BJ (cell line): Measurements from ENCODE around the gene PRKG1. TPM values are rescaled to one million over a fixed set of nuclear protein-coding genes. Genes with fewer than 3 reads are reported as not detected.

Experiments used
- CTCF ChIA-PET: fragments of 350-600 bp; formaldehyde crosslinking; extraction: SDS; loops from one replicate; lab custom pipeline; 2021; ENCODE audit warnings: antibody characterized with exemption, inconsistent platforms; lab: Yijun Ruan, JAX
- POLR2A ChIA-PET: fragments of 300-600 bp; sonication (Branson Sonifier 250); formaldehyde crosslinking; extraction: SDS; loops from one replicate; lab custom pipeline; 2021; ENCODE audit warnings: antibody characterized with exemption; lab: Charles Lee
- DNase-seq: peaks from one replicate; pipeline ENCODE4 v3.0.0-alpha.2; 2011; ENCODE audit warnings: low read depth
- H3K27me3 ChIP-seq: 2 replicates; pipeline ENCODE4 v1.6.0; 2011; ENCODE audit warnings: low read length; ENCODE audit not compliant: control insufficient read depth, insufficient read depth
- H3K36me3 ChIP-seq: 2 replicates; pipeline ENCODE4 v1.5.1; 2011; ENCODE audit warnings: low read length; ENCODE audit not compliant: control insufficient read depth, insufficient read depth
- H3K4me3 ChIP-seq: 2 replicates; pipeline ENCODE4 v1.5.1; 2011; ENCODE audit warnings: low read depth, mild to moderate bottlenecking, control low read depth, low read length
- CTCF ChIP-seq: IDR thresholded peaks from 2 replicates; pipeline ENCODE4 v1.5.1; 2011; ENCODE audit warnings: low read depth, mild to moderate bottlenecking, control low read depth, inconsistent platforms, low read length, moderate library complexity; ENCODE audit not compliant: insufficient read depth
- polyA plus RNA-seq: library from polyadenylated mRNA; depleted of rRNA; stranded (reverse); fragments of >200 nt; gene quantifications from 2 replicates; pipeline ENCODE4 v1.2.3, GENCODE V29; 2011

The PRKG1 gene
- polyA plus RNA-seq, 1 experiment: 9.7 TPM

- DNase-seq: no peak
- no peaks in the 10 kb centered on the region for H3K27me3 ChIP-seq
- TF ChIP-seq CTCF: no peak
- POLR2A ChIA-PET: no interaction called here
- no peaks in the 10 kb centered on the region for H3K36me3 ChIP-seq
- CTCF ChIA-PET: no interaction called here
- H3K4me3 ChIP-seq: no peak overlapping the region
These were observed 1036.3 kb downstream of the PRKG1 start for GRCh38 chr10:52110576-52110975.

GRCh38 chr10:52111101-52111891 lies 1037.0 kb downstream of the PRKG1 start:
- ChIA-PET CTCF (no interaction called here), POLR2A (no interaction called here)
- H3K4me3 ChIP-seq: no peak overlapping the region
- H3K36me3 ChIP-seq: no peaks in the 10 kb centered on the region
- TF ChIP-seq CTCF: no peak
- no peak for DNase-seq
- no peaks in the 10 kb centered on the region for H3K27me3 ChIP-seq

GRCh38 chr10:52115823-52116222 lies 1041.5 kb downstream of the PRKG1 start:
- CTCF ChIA-PET: no interaction called here
- no peak for TF ChIP-seq CTCF
- Histone ChIP-seq H3K36me3 (no peaks in the 10 kb centered on the region), H3K4me3 (no peak overlapping the region), H3K27me3 (no peaks in the 10 kb centered on the region)
- no peak for DNase-seq
- POLR2A ChIA-PET: no interaction called here

- POLR2A ChIA-PET: no interaction called here
- TF ChIP-seq CTCF: no peak
- Histone ChIP-seq H3K4me3 (no peak overlapping the region), H3K27me3 (no peaks in the 10 kb centered on the region), H3K36me3 (no peaks in the 10 kb centered on the region)
- no peak for DNase-seq
- CTCF ChIA-PET: no interaction called here
These were observed 1045.2 kb downstream of the PRKG1 start for GRCh38 chr10:52119507-52119906.

GRCh38 chr10:52121688-52122087 lies 1047.4 kb downstream of the PRKG1 start:
- TF ChIP-seq CTCF: no peak
- CTCF ChIA-PET: interaction anchor here (1.1 kb wide), 1 partner anchor 9 kb away, joined by 3 read pairs; no protein-coding TSS in a partner anchor
- POLR2A ChIA-PET: no interaction called here
- DNase-seq: no peak
- Histone ChIP-seq H3K27me3 (no peaks in the 10 kb centered on the region), H3K36me3 (no peaks in the 10 kb centered on the region), H3K4me3 (no peak overlapping the region)
